Bladder microvascular endothelial cell (primary cell): ENCODE results near the gene DIO2. TPM values are rescaled to one million over a fixed set of nuclear protein-coding genes. Genes with fewer than 3 reads are reported as not detected.

Experiments
- total RNA-seq: library from RNA; depleted of rRNA; stranded (reverse); fragments of >200 nt; gene quantifications from 2 replicates; pipeline ENCODE4 v1.2.3, GENCODE V29; 2014

Gene DIO2
- under 0.01 and 0.19 TPM in 2 replicates for total RNA-seq

GRCh38 chr14:80211153-80212022 is at the start of gene DIO2:
DIO2 (minus strand) TSS chr14:80211504; CDS start chr14:80211472, 32 bp downstream.

